Neutrophil (primary cell): Measurements from ENCODE around the gene TMCC2.

ENCODE experiments used
- H3K27ac ChIP-seq: fragments of 200-600 bp; sonication (generic); 2 replicates; pipeline ENCODE4 v1.5.1; 2016; ENCODE audit warnings: mild to moderate bottlenecking, moderate library complexity
- H3K27me3 ChIP-seq: fragments of 200-600 bp; sonication (generic); 2 replicates; pipeline ENCODE4 v1.6.0; 2016; ENCODE audit warnings: mild to moderate bottlenecking
- H3K36me3 ChIP-seq: fragments of 200-600 bp; sonication (generic); 2 replicates; pipeline ENCODE4 v1.5.1; 2017
- H3K4me1 ChIP-seq, 2 experiments: fragments of 200-600 bp in 1 of 2; sonication (generic) in 1 of 2; 1 replicate in 1 of 2; 2 replicates in 1 of 2; pipeline versions ENCODE4 v1.5.1 to v1.6.1; 2013 to 2016; ENCODE audit warnings: low read depth in 1 of 2, low read length in 1 of 2, mild to moderate bottlenecking in 1 of 2, moderate library complexity in 1 of 2; ENCODE audit not compliant: control insufficient read depth in 1 of 2, insufficient read depth in 1 of 2
- H3K4me3 ChIP-seq, 2 experiments: fragments of 200-600 bp in 1 of 2; sonication (generic) in 1 of 2; 1 replicate in 1 of 2; 2 replicates in 1 of 2; pipeline ENCODE4 v1.5.1; 2013 to 2016; ENCODE audit warnings: low read depth in 1 of 2, low read length in 1 of 2, mild to moderate bottlenecking in 1 of 2, moderate library complexity in 1 of 2
- H3K9me3 ChIP-seq: fragments of 200-600 bp; sonication (generic); 2 replicates; pipeline ENCODE4 v1.5.1; 2016
- TF ChIP-seq, protein P1 (sequence below): fragments of 200-600 bp; sonication (generic); IDR thresholded peaks from 2 replicates; pipeline ENCODE4 v1.5.1; 2016; ENCODE audit warnings: antibody characterized with exemption

Gene TMCC2

DNA sequence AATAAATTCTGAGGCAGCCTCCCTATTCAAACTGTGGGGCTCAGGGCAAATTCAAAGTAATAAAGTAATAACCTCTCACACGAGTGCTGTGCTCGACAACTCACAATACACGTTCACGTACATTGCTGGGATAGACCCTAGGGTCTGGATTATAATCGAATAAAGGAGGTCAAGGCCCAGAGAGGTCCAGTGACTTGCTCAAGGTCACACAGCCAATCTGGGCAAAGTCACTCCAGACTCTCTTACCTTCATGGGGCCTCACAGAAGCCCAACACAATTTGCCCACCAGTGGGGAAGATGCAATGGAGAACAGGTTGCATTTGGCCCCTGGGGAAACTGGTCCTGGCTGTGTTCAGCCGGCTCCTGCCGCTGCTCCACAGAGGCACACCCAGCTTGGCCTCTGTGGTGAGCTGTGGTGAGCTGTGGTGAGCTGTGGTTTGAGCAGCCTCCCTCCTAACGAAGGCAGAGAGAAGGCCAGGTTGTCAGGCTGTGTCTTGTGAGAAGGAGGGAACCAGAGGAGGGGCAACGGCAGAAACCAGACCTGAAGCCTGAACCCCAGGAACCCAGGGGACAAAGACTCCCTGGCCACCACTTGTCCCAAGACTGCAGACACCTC is 58.7 kb downstream of the TMCC2 start:
- Histone ChIP-seq H3K9me3 (no peaks in the 10 kb centered on the region), H3K36me3 (no peaks in the 10 kb centered on the region), H3K4me3 (peak overlapping the region; percentile 56 to 62), H3K4me1 (peaks cover 65 to 66% of the 10 kb centered on the region in 2 experiments), H3K27ac (peak overlapping the region; percentile 100), H3K27me3 (no peaks in the 10 kb centered on the region)
- TF ChIP-seq, protein P1, sequence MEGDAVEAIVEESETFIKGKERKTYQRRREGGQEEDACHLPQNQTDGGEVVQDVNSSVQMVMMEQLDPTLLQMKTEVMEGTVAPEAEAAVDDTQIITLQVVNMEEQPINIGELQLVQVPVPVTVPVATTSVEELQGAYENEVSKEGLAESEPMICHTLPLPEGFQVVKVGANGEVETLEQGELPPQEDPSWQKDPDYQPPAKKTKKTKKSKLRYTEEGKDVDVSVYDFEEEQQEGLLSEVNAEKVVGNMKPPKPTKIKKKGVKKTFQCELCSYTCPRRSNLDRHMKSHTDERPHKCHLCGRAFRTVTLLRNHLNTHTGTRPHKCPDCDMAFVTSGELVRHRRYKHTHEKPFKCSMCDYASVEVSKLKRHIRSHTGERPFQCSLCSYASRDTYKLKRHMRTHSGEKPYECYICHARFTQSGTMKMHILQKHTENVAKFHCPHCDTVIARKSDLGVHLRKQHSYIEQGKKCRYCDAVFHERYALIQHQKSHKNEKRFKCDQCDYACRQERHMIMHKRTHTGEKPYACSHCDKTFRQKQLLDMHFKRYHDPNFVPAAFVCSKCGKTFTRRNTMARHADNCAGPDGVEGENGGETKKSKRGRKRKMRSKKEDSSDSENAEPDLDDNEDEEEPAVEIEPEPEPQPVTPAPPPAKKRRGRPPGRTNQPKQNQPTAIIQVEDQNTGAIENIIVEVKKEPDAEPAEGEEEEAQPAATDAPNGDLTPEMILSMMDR, result no peak

DNA sequence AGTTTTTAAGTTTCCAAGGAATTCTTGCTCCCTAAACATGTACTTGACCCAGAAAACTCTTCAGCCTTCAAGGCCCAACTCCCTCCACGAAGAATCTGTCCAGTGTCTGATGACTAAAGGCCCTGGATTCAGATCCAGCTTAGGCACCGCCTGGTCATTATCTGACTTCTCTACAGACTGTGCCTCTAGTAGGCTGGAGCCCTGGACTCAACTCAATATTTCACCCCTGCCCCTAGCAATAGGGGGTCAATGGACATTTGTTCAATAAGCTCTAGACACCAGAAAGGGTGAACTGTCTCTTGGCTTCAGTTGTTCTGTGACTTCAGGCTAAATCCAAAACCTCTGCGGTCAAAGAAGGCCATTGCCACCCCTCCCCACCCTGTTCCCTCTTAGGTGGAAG is 59.3 kb downstream of the TMCC2 start:
- peak overlapping the region; percentile 36 to 62 for H3K4me3 ChIP-seq
- TF ChIP-seq, protein P1, result no peak
- peak overlapping the region; percentile 100 for H3K27ac ChIP-seq
- H3K36me3 ChIP-seq, result no peaks in the 10 kb centered on the region
- no peaks in the 10 kb centered on the region for H3K27me3 ChIP-seq
- peaks cover 65 to 66% of the 10 kb centered on the region in 2 experiments for H3K4me1 ChIP-seq
- no peaks in the 10 kb centered on the region for H3K9me3 ChIP-seq

DNA sequence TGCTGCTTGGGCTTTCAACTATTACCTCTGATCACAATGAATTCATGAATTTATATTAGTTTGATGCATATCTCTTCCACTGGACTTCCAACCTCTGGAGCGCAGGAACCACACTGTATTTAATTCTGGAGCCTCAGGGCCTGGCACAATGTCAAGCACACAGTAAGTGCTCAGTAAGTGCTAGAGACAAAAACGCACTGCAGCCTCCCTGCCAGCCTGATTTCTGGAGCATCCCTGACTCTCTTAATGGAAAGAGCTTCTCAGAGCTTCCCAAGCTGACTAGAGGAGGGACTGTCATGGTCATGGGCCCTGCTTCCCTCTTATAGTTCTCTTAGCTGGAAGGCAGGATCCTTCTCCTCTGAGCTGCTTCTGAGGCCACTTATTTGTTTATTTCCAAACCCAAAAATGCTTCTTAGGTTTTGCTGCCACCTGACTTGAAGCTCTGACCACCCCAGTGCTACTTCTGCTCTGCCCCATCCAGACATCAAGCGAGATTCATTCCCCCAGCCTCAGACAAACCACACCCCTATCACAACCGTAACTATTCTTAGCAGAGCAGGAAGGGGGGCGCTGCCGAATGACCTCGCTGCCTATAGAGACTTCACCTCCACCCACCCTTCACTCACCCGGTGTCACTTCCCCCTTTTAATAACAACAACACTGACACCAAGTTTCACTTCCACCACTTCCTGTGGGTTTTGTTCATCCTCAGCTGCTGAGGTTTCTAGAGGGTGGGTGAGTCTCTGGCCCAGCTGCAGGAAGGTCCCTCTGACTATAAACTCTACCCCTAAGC is 60.2 kb downstream of the TMCC2 start:
- H3K4me3 ChIP-seq, result peak overlapping the region; percentile 36 to 62
- no peaks in the 10 kb centered on the region for H3K36me3 ChIP-seq
- peaks cover 65 to 66% of the 10 kb centered on the region in 2 experiments for H3K4me1 ChIP-seq
- peak overlapping the region; percentile 100 for H3K27ac ChIP-seq
- no peaks in the 10 kb centered on the region for H3K27me3 ChIP-seq
- no peaks in the 10 kb centered on the region for H3K9me3 ChIP-seq
- TF ChIP-seq, protein P1, result peak; percentile 10

DNA sequence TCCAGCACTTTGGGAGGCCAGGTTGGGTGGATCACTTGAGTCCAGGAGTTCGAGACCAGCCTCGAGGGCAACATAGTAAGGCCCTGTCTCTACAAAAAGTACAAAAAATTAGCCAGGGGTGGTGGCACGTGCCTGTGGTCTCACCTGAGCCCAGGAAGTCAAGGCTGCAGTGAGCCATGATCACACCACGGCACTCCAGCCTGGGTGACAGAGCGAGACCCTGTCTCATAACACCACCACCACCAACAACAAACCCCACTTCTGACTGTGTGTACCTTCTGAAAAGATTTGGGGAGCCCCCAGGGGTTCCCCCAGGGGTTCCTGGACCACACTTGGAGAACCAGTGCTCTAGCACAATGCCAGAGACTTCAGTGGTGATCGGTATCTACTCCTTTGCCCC is 63.9 kb downstream of the TMCC2 start:
- Histone ChIP-seq H3K36me3 (no peaks in the 10 kb centered on the region), H3K4me1 (peaks cover 33 to 34% of the 10 kb centered on the region in 2 experiments), H3K4me3 (no peak overlapping the region), H3K27ac (peak overlapping the region; percentile 17), H3K27me3 (no peaks in the 10 kb centered on the region), H3K9me3 (no peaks in the 10 kb centered on the region)
- TF ChIP-seq, protein P1, result no peak

DNA sequence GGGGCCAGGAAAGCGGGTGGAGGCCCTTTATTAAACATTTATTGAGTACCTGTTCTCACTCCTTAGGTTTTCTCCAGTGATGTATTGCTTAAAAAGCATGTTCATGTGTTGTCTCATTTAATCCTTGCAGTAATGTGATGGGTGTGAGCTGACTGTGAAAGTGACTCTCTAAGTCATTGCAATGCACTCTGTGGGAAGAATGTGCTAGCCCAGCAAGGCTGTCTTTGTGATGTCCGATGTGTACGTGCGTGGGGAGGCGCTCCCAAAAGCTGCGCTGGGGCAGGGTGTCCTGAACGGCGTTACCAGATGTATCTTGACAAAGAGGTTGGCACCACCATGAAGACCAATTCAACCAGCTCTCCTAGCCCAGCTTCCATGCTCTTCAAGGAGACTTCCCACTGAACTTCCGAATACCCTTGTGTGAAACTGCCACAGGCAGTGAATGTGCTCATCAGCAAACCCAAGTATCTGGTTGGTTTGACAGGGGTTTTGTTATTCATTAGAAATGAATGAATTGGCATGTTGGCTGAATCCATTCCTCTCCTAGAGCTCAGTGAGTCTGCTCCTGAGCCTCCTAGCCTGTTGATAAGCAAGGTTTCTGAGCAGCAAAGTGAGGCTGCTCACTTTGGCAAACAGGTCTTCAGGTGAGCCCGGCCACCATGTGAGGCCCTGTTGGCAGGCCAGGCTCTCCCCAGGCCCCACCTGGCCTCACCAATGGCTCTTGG is 65.8 kb downstream of the TMCC2 start:
- no peak overlapping the region for H3K4me3 ChIP-seq
- no peak overlapping the region for H3K27ac ChIP-seq
- no peaks in the 10 kb centered on the region for H3K27me3 ChIP-seq
- no peaks in the 10 kb centered on the region for H3K36me3 ChIP-seq
- no peaks in the 10 kb centered on the region for H3K9me3 ChIP-seq
- peaks cover 14 to 15% of the 10 kb centered on the region in 2 experiments for H3K4me1 ChIP-seq
- TF ChIP-seq, protein P1, result no peak
